HG02623 (cell line): Measurements from ENCODE around the gene DGLUCY.
"Not testable (repeated sequence)": the region's sequence is repeated elsewhere in the genome, so short reads cannot be mapped to it uniquely, and the experiment has no call there.

Experiments
- ATAC-seq: cut with Tn5 transposase; IDR thresholded peaks from one replicate; pipeline ENCODE4 v1.9.1; 2021; ENCODE audit warnings: moderate library complexity; ENCODE audit not compliant: unreplicated experiment

Gene DGLUCY

DNA sequence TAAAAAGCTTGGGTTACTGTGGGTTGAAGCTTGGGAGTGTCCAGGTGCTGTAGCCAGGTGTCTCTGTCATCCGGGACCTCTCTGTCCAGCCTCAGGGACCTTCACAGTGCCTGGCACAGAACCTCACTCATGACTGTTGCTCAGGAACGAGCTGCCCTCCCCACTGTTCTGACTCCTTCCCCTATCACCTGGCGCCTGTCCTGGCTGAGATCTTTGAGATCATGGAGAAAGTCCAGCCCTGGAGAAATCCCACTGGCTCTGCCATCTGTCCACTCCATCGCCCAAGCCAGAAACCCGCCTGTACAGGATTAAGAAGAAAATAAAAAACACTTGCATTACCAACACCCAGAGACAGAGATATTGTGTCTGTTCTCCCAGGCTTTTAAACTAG is 53.5 kb downstream of the DGLUCY start:
- no peak for ATAC-seq

DNA sequence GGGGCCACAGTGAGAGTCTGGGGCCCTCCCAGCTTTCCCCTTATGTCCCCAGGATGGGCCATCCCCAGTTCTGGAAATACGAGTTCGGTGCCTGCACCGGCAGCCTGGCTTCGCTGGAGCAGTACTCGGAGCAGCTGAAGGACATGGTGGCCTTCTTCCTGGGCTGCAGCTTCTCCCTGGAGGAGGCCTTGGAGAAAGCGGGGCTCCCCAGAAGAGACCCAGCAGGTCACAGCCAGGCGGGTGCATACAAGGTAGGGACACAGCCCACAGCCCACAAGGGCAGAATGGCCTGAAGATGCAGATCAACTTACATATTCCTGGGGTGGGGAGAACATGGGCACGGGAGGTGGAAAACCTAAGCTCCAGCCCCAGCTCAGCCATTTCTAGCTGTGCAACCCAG is 56.1 kb downstream of the DGLUCY start:
- ATAC-seq: no peak

DNA sequence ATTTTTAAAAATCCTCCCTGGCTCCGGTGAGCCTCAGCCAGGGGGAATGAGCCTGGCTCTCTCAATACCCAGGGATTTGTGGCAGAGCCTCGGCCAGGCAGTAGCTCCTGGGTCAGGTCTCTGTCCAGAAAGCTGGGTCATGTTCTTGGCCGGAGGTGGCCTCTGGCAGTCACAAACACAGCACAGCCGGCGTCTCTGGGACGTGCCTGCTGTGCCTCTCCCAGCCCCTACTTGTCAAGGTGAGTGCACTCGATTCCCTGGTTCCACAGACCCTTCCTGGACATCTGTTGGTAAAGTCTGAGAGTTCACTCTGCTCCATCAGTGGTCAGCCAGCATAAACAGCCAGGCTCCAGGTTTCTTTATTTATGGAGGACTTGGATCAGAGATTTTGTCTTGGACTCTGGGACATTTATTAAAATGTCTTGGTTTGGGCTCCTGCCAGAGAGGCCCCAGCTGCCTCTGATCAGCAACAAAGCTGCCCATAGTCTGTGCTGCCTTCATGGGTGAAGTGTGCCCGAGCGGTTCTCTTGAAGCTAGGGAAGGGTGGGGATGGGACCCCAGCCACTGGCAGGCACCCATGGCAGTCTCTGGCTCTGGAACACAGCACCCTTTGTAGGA is 56.7 kb downstream of the DGLUCY start:
- no peak for ATAC-seq

DNA sequence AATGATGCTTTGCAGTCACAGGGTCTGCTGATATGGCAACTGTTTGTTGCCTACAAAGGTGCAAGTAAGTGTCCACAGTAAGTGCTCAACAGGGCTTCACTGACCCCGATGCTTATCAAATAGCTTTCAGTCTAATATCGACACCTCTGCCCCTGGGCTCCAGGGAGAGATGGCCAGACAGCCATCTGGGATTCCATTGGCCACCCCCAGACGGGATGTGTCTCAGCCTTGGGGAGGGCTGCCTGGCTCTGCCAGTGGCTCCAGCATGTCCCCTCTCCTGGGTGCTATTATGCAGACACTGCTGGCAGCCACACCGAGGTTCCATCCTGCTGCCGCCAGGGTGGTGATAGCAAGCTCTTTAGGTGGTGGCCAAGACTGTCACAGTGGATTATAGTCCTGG is 57.4 kb downstream of the DGLUCY start:
- ATAC-seq: no peak

DNA sequence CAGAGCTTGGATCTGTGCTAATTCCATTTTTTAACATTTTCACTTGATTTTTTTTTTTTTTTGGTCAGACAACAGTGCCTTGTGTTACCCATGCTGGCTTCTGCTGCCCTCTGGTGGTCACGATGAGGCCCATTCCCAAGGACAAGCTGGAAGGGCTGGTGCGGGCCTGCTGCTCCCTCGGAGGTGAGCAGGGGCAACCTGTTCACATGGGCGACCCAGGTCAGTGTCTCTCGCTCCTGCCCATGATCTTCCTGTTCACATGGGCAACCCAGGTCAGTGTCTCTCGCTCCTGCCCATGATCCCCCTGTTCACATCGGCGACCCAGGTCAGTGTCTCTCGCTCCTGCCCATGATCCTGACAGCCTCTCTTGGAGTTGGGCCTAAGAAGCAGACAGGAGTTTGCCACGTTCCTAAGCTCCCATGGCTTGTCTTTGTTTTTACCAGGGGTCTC is 59.4 kb downstream of the DGLUCY start:
- no peak for ATAC-seq

DNA sequence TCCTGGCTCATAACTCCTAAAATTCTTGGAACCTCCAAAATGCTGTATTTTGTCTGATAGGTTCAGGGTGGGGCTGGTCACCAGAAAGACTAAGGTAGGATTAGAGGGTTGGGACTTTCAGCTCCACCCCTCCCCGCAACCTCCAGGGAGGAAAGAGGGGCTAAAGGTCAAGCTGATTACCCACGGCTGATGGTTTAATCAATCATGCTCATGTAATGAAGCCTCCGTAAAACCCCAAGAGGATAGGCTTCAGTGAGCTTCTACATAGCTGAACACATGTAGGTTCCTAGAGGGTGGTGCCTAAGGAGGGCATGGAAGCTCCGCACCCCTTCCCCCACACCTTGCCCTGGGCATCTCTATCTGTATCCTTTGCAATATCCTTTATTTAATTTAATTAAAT is 60.0 kb downstream of the DGLUCY start:
- ATAC-seq: no peak

DNA sequence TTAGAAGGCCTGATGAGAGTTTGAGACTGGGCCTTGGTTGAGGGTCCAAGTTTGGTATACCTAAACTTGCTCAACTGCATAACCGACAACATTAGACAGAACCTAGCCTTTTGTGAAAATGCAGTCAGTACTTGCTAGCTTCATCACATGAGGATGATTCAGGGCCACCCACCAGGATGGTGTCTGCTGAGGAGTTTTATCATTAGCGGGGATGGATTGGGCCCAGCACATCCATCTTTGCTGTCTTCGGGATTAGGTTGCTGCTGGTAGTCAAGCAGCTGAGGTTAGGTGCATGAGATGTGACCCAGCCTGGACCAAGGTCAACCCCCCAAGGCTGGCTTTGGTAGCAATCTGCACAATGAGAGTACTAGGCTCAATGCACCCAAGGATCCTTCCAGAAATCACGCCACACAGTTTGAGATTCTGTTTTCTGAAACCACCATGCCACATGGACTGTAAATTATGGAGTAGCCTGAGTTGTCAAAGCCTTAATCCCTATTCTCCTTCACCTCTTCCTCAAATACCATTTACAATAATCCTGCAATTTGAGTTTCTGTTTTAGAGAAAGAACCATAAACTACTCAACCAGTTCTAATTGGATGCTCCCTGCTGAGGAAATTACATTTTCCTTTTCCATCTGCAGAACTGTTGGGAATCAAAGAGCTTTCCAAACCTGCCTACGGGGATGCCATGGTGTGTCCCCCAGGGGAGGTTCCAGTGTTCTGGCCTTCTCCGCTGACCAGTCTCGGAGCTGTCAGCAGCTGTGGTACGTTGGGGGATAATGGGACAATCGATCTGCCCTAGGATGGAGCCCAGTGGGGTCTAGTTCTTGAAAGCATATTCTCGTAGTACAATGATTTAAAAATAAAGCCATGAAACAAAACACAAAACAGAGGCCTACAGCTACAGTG is 61.7 kb downstream of the DGLUCY start:
- ATAC-seq: no peak

DNA sequence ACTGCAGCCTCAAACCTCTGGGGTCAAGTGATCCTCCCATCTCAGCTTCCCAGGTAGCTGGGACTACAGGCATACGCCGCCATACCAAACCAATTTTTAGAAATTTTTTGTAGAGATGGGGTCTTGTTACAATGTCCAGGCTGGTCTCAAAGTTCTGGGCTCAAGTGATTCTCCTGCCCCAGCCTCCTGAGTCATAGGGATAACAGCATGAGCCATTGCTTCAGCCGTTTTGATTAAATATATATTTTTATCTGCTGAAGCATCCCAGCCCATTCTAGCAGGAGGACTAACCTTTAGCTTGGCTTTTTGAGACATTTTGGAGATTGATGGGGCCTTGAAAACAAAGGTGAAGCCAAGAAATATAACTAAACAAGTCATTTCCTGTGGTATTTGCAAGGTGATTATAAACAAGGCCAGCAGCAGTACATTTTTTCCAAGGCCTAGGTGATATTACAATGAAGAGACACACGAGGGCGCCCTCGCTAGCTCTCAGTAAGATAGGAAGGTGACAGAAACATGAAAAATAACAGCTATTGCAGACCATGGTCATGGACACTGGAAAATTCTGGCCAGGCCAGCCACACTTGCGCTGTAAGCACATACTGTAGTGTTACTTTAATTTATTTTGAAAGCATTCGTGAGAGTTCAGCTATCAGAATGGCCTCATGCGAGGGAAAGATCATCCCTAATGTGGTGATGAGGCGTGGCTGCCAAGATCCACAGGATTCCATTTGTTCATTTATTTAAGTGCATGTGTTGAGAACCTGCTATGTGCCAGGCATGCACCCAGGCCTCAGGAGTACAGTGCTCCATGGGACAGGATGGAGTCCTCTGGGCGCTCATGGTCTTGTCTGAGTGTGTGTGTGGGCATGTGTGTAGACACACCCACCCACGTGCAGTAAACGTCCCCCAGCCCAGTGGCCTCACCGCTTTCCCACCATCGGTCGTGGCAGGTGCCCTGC is 63.5 kb downstream of the DGLUCY start:
- no peak for ATAC-seq

DNA sequence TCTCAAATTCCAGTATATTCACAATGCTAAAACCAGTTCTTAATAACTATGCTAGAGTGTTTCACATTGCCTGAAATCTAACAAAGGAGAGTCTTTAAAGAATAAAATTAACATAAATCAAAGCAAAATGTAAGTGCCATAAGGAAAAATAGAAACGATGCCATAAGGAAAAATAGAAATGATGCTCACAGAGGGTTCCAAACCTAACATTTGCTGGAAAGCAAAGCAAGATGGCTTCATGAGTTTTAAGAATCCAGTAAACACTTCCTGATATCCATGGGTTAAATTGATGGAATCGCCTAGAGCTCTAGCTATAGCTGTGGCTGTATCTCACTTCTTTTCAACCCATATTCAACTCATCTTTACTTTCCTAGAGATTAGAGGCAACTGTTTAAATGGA is 66.7 kb downstream of the DGLUCY start:
- no peak for ATAC-seq

DNA sequence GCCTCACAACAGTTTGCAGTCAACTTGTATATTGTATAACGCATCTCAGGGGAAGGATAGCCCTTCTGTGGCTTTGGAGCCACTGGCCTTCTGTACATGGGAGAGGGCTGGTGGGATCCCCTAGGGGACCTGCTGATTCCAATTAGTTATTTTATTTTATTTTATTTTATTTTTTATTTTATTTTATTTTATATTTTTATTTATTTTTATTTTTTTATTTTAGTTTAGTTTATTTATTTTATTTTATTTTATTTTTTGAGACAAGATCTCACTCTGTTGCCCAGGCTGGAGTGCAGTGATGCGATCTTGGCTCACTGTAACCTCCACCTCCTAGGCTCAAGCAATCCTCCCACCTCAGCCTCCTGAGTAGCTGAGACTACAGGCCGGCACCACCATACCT is 68.9 kb downstream of the DGLUCY start:
- ATAC-seq: not testable (repeated sequence)

DNA sequence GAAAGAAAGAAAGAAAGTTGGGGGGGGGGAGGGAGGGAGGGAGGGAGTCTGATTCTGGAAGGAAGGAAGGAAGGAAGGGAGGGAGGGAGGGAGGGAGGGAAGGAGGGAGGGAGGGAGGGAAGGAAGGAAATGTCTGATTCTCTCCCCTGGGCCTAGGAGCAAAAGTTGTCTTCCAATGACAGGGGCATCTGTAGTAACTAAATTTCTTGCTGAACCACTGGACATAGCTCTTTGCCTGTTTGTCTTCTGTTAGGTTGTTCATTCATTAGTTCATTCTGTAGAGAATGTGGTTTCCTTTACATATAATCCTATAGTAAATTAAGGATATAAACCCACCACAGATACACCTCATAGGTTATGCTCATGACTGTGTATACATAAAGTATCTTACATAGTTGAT is 70.7 kb downstream of the DGLUCY start:
- ATAC-seq: no peak

DNA sequence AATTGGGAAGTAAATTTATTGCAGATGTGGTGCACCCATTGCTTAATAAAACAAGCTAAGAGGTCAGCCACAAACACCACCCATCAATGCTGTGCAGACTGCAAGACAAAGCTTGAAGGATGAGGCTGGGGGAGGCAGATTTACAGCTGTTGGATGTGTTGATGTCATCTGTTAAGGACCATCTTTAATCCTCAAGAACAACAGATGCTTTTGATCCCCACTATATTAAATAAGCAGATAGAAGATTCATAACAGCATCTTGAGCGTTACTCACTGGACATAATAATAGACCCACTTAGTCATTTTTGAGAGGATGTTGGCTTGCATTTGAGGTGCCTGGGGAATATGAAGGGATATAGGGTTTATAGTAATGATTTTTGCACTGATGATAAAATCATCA is 71.8 kb downstream of the DGLUCY start:
- ATAC-seq: no peak

DNA sequence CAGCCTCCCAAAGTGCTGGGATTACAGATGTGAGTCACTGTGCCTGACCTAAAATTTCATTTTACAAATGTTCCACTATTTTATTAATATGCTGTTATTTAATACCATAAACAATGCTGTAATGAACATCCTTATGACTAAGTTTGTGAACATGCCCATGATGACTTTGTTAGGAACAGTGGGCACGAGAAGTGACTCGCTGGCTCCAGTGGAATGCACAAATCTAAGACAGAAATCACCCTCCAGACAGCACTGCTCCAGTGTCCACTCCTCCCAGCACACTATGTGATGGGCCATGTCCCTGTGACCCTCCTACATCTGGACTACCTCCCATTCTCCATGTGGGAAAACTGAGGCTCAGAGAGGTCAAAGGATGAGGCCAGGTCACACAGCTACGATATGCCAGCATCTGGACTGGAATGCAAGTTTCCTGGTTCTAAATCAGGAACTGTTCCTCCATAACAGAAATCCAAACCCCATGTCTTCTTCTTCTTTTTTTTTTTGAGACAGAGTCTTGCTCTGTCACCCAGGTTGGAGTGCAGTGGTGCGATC is 72.7 kb downstream of the DGLUCY start:
- no peak for ATAC-seq

DNA sequence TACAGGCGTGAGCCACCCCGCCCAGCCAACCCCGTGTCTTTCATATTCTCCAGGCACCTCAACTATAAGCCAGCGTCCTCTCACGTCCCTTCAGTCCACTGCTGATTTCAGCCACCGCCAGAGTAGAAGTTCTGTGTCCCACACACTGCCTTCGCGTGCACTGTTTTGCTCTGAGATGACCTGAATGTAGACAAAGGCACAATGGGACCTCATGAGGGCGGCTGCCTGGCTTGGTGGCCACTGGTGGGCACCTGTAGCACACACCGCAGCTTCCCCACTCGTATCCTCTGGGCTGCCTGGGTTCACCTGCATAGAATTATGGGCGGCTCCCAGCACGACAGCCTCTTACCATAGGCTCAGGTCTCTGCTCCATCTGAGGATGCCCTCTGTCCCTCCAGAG is 73.4 kb downstream of the DGLUCY start:
- ATAC-seq: no peak

DNA sequence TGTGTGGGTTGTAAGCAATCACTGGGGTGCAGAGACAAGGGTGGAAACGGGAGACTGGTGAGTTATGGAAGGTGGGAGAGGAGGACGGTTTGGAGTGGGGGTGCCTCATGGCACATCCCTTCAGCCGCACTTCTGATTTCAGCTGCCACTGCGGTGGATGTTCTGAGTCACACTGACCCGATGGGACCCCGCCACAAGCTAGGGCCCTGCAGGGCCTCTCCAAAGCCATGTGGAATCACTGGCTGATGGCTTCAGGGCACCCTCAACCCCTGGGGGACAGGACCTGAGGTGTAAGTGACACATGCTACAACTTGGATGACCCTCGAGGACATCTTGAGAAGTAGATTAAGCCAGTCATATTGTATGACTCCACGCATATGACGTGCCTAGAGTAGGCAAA is 77.0 kb downstream of the DGLUCY start:
- ATAC-seq: no peak

DNA sequence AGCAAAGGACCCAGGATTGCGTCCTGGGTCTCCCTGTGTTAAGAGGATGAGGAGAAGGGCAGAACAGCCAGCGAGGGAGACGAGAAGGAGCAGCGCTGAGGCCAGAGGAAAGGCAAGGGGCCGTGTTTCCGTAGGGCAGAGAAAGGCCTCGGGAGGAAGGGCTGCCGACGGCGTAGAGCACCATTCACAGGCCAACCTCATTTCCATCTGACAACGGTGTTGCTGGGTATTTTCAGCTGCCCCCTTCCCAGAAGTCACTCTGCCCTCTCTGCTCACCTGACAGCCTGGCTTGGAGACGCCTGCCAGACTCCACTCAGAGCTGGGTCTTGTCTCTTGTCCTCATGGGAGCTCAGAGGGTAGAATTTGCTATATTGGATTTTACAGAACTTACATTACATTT is 79.2 kb downstream of the DGLUCY start:
- no peak for ATAC-seq

DNA sequence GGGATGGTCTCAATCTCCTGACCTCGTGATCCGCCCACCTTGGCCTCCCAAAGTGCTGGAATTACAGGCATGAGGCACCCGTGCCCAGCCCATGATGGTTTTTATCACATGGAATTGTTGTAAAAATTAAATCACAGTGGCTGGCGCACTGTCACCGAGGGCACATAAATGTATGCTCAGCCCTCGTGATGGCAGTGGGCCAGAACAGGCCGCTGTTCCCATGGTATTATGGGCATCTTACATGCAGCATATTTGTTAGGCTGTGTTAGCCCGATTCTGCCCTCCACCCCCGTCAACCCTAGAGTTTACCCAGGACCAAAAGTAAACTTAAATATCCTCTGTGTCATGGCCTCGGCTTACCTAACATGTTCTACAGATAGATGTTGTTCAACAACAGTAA is 82.0 kb downstream of the DGLUCY start:
- no peak for ATAC-seq

DNA sequence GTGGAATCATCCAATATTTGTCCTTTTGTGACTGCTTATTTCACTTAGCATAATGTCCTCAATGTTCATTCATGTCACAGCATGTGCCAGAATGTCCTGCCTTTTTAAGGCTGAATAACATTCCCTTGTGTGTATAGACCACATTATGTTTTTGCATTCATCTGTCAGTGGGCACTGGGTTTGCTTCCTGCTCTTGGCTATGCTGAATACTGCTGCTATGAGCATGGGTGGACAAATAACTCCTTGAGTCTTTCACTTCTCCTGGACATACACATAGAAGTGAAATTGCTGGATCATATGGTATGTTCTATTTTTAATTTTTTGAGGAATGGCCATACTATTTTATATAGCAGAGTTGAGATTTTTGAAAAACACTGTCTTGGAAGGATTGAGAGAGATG is 83.8 kb downstream of the DGLUCY start:
- ATAC-seq: no peak

DNA sequence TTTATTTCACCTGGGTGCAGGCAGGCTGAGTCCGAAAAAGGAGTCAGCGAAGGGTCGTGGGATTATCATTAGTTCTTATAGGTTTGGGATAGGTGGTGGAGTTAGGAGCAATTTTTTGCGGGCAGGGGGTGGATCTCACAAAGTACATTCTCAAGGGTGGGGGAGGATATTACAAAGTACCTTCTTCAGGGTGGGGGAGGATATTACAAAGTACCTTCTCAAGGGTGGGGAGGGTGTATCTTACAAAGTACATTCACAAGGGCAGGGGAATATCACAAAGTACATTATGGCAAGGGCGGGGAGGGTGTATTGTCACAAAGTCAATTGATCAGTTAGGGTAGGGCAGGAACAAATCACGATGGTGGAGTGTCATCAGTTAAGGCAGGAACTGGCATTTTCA is 86.9 kb downstream of the DGLUCY start:
- not testable (repeated sequence) for ATAC-seq

DNA sequence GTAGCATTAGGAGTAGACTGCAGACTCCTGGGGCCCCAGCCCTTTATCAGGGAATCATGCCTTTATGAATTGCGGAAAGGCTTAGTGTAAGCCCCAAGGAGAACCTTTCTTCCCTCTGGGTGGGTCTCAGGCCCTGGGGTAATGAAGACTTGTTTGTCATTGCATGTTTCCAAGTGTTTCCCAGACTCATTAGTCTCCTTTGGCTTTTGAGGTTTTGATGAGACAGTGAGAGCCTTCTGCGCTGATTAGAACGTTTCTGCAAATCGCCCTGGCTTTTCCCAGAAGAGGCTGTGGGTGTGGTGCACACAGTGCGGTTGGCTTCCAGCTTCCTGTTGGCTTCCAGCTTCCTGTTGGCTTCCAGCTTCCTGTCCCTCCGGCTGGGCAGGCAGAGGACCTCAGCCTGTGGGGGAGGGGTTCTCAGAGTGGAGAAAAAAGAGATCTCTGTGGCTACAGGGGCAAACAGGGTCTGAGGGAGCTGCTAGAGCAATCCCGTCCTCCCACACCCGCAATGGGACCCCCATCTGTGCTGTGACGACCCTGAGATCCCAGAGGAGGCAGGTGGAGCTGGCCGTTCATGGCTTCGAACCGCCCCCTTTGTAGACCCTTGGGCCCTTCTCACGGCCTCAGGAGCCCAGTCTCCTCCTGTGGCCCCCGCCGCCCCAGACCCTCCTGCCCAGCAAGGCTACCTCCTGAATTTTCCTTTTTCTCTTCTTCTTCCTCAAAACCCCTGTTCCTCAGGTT is 88.5 kb downstream of the DGLUCY start:
- ATAC-seq: no peak
